HG03354 (cell line): ENCODE measurements around the gene EVC2.

Experiments
- ATAC-seq: cut with Tn5 transposase; IDR thresholded peaks from one replicate; pipeline ENCODE4 v1.9.1; 2021; ENCODE audit warnings: mild to moderate bottlenecking; ENCODE audit not compliant: unreplicated experiment, poor library complexity, severe bottlenecking

EVC2 gene

GRCh38 chr4:5592272-5592671, 116.1 kb downstream of the EVC2 start:
- no peak for ATAC-seq

DNA sequence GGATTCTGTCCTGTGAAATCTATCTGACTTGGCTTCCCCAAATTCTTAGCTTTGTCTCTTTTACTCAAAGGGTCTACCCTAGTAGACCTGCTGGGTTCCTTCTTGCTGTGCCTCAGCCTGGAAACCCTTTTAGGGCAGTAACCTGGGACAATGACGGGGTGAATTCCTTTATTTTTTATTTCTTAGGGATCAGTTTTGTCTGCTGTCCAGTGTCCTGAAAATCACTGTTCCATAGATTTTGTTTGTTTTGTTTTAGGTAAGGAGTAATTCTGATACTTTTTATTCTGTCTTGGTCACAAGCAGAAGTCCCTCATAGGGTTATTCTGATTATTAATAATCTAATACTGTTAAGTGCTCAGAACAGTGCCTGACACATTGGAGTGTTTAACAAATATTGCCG, 118.9 kb downstream of the EVC2 start:
- ATAC-seq, result no peak

DNA sequence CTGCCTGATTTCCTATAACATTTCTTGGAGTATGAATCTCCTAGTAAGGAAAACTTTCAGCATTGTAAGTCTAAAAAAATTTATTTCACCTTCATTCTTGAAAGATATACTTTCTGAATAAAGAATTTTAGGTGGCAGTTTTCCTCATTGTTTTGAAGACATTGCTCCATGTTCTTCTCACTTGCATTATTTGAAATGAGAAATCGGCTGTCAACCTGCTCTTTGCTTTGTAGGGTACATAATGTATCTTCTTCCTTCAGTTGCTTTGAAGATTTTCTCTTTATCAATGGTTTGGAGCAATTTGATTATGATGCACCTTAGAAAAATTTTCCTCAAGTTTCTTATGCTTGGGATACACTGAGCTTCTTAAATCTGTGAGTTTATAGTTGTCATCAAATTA, 120.3 kb downstream of the EVC2 start:
- no peak for ATAC-seq

GRCh38 chr4:5575941-5576340, 132.4 kb downstream of the EVC2 start:
- no peak for ATAC-seq

DNA sequence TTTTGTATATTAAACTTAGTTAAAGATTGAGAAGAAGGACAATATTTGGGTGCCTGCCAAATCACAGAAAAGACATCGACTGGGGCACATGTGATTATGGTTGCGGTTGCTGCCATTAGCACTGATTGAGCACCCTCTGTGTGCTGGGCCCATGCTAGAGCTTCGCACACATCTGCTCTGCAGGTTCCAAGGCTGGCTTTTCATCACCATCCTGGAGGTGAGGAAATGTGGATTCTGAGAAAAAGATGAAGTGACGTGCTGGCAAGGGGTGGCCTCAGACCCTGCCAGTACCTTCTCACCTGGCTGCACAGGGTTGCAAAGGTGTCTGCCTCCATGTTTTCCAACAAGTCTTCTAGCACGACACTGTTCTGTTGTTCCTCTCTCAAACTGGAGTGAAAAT, 134.0 kb downstream of the EVC2 start:
- ATAC-seq, result no peak

DNA sequence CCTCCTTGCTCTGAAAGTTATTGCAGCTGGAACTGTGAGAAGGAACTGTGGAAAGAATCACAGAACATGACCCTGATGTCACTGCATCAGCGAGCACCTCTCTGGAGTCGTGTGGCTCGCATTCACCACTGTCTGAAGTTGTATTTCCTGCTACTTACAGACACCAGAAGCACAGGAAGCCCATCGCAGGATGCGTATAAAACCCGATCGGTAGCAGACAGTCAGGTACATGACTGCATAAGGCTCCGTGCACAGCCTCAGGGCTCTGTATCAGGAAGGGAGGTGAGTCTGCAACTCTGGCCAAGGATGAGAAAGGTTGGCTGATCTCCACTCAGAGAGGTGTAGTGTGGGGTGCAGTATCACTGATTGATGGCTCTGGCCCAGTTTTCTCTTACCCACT, 134.4 kb downstream of the EVC2 start:
- ATAC-seq, result no peak

DNA sequence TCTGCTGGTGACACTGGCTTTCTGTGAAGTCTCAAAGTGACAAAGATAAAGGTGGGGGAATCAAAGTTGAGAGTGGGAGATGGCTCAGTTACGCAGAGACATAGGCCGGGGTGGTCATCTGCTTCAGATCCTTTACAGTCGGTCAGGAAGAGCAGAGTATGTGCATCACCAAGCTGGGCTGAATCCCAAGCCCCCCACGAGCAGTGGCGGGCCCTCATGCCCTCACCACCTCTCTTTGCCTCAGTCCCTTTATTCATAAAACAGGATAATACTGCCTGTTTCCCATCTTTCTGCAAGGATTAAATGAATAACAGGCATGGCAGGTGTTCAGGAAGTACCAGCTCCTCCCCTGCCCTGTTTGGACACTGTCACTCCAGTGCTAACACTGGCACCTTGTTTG, 135.6 kb downstream of the EVC2 start:
- no peak for ATAC-seq

- no peak for ATAC-seq
Measured at GRCh38 chr4:5572114-5572513, 136.2 kb downstream of the EVC2 start.

GRCh38 chr4:5571646-5572045, 136.7 kb downstream of the EVC2 start:
- no peak for ATAC-seq

DNA sequence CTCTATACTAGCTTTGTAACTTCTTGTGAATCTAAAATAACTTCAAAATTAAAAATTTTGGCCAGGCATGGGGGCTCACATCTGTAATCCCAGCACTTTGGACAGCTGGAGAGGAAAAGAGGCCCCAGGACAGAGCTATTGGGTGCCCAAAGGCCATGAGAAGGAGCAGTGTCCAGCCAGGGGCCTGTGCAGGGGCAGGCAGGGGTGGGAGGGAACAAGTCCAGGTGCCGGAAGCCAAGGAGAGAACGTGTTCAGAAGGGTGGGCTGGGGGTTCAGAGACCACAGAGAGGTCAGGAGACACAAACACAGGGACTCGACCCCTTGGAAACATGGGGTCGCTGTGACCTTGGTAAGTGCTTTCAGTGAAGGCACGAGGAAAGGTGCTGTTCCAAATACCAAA, 138.9 kb downstream of the EVC2 start:
- ATAC-seq, result no peak

DNA sequence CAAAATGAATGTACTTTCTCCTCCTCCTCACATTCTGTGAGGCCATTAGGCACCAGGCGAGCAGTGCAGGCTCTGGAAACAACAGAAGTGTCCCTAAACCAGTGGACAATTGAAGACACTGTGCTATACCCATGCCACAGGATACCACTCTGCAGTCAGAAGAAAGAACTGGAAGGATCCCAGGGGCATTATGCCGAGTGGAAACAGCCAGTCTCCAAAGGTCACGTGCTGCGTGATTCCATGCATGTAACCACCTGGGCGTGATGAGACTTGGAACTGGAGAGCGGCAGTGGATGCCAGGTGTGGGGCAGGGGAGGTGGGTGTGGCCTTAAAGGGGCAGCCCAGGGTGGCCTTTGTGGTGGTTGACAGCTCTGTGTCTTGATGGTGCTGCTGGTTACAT, 139.4 kb downstream of the EVC2 start:
- no peak for ATAC-seq

DNA sequence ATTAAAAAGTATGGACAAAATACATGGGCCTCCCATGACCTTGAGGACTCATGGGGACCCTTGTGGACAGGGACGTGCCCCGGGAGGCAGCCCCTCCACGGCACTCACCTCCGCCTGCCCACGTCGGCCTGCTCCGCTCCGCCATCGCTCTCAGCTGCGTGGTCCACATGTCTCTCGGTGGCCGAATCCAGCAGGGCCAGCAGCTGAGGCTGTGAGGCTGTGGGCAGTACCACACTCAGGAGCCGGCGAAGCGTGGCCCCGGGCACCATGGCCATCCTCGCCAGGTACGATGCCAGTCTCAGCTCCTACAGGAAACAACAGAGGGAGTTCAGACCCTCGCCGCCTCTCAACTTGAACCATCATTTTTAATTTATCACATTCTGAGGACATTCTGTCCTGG, 140.0 kb downstream of the EVC2 start:
- no peak for ATAC-seq

GRCh38 chr4:5566991-5567390, 141.4 kb downstream of the EVC2 start:
- ATAC-seq, result no peak

GRCh38 chr4:5566526-5566925, 141.8 kb downstream of the EVC2 start:
- no peak for ATAC-seq

- no peak for ATAC-seq
Measured at GRCh38 chr4:5563856-5564255, 144.5 kb downstream of the EVC2 start.

GRCh38 chr4:5562476-5562875, 145.9 kb downstream of the EVC2 start:
- ATAC-seq, result no peak

GRCh38 chr4:5561286-5561685, 147.1 kb downstream of the EVC2 start:
- no peak for ATAC-seq

- ATAC-seq, result no peak
Measured at GRCh38 chr4:5558502-5558901, 149.9 kb downstream of the EVC2 start.

DNA sequence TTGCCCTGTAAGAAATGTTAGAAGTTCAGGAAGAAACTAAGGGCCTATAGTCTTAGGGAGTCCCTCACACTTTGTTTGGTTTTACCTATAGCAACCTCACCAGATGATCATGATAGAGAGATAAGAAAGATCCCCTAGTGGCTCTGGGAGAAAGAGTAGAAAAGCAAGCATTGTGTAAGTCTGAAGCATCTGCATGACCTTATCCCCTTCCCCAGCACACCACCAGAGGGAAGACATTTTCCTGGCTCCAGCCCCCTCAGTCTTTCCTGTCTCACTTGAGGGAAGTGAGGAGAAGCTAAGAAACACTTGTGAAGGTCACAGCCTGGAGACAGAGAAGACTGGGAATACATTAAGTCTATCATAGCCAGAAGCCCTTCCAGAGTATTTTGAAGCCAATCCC, 154.0 kb downstream of the EVC2 start:
- ATAC-seq, result no peak

DNA sequence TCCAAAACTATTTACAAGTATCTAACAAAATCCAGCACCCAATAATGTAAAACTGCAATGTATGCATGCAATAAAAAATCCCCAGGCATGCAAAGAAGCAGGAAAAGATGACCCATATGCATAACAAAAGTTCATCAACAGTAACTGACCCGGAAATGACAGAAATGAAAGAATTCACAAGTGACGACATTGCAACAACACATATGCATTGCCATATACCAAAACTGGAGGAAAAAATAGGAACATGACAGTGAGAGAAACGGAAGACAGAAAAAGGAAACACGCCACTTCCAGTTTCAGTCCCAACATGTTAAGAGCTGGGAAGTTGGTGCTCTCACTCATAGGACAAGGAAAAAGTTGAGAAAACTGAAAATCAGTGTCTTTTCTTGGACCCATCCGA, 154.6 kb downstream of the EVC2 start:
- no peak for ATAC-seq

DNA sequence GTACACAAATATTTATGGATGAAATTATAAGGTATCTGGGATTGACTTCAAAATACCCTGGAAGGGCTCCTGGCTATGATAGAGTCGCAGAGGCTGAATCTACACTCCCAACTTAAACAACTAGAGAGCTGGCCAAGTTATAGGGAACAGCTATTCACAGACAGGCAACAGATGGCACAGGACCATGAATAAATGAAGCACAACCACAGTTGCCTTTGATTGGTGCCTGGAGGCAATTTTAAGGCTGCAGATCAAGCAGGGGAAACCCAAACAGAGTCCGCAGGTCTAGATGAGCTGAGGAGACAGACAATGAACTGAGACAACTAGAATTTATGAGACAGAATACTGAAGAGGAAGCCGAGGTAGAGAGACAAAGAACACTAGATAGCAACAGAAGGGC, 155.9 kb downstream of the EVC2 start:
- no peak for ATAC-seq

DNA sequence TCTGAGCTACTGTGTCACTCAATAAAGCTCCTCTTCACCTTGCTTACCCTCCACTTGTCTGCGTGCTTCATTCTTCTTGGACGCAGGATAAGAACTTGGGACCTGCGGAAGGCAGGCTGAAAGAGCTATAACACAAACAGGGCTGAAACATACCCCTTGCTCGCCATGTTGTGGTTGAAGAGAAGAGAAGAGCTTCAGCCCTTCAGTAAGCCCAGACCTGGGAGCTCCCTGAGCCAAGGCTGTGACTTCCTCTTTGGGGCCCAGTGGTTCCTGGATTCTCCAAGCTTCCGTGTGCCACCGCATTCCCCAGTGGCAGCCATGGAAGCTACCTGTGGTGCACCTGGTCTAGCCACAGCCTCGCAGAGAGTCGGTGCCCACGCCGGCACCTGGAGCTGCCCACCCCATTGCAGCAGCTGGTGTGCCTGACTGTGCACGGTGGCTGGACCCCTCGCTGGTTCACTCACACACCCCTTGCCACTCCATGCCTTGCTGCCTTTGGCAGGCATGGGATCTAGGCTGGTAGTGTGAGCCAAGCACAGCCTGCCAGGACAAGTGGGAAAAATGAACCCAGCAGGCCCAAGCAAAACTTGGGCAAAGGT, 160.6 kb downstream of the EVC2 start:
- ATAC-seq, result no peak
